ENCODE data around the gene MYOM1.

DNA sequence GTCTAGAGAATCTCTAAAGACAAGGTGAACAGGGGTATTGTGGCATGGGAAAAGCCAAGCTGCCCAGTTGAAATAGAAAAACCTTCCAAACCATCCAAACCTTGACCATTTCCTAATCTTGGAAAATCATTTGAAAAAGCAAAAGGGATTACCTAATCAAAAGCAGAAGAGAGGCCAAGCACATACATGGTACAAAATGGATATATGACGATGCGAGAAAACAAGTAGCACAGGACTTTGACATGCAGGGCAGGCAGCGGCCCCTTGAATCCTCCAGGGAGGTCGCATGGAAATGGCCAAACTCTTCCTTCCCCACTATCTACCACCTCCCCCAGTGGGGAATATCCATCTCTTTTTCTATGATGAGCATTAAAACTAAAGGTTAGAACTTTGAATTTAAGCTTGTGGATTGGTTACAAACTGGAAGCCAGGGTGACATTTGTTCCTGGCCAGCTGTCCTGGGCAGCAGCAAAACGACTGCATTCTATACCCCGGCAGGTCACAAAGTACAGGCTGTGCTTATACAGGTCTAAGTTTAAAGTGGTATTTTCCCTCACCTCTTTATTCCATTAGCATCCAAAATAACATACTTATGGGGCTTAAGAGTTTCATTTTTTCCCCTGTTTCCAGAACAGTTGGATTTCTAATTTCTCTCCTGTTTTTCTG lies 24.7 kb downstream of the MYOM1 start:
- TF ChIP-seq EP300 (IDR thresholded peaks at IDR 0.05; ENCODE audit: borderline replicate concordance) (no peak), TAF1 (IDR thresholded peaks at IDR 0.05; ENCODE audit: low read depth) (no peak), CEBPB (IDR thresholded peaks at IDR 0.05) (no peak), TCF12 (IDR thresholded peaks at IDR 0.05; ENCODE audit: low read depth) (no peak), YY1 (IDR thresholded peaks at IDR 0.05; ENCODE audit: low read depth) (no peak), EGR1 (IDR thresholded peaks at IDR 0.05) (no peak), NFIC (IDR thresholded peaks at IDR 0.05) (no peak), RAD21 (IDR thresholded peaks at IDR 0.05; ENCODE audit: low read depth) (no peak), ZBTB7A (IDR thresholded peaks at IDR 0.05; ENCODE audit: low read depth) (no peak), TEAD4 (IDR thresholded peaks at IDR 0.05) (no peak)
- TF ChIP-seq, protein P1, sequence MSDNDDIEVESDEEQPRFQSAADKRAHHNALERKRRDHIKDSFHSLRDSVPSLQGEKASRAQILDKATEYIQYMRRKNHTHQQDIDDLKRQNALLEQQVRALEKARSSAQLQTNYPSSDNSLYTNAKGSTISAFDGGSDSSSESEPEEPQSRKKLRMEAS (IDR thresholded peaks at IDR 0.05), result no peak
- TF ChIP-seq, protein P2, sequence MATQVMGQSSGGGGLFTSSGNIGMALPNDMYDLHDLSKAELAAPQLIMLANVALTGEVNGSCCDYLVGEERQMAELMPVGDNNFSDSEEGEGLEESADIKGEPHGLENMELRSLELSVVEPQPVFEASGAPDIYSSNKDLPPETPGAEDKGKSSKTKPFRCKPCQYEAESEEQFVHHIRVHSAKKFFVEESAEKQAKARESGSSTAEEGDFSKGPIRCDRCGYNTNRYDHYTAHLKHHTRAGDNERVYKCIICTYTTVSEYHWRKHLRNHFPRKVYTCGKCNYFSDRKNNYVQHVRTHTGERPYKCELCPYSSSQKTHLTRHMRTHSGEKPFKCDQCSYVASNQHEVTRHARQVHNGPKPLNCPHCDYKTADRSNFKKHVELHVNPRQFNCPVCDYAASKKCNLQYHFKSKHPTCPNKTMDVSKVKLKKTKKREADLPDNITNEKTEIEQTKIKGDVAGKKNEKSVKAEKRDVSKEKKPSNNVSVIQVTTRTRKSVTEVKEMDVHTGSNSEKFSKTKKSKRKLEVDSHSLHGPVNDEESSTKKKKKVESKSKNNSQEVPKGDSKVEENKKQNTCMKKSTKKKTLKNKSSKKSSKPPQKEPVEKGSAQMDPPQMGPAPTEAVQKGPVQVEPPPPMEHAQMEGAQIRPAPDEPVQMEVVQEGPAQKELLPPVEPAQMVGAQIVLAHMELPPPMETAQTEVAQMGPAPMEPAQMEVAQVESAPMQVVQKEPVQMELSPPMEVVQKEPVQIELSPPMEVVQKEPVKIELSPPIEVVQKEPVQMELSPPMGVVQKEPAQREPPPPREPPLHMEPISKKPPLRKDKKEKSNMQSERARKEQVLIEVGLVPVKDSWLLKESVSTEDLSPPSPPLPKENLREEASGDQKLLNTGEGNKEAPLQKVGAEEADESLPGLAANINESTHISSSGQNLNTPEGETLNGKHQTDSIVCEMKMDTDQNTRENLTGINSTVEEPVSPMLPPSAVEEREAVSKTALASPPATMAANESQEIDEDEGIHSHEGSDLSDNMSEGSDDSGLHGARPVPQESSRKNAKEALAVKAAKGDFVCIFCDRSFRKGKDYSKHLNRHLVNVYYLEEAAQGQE (IDR thresholded peaks at IDR 0.05; ENCODE audit: low read depth), result no peak

Data from Ishikawa (cell line).